Parathyroid adenoma (tissue), 2 donors: ENCODE measurements around the gene HNRNPA3.

Source experiments
- H2AFZ ChIP-seq: fragments of 300-600 bp; sonication (generic); one replicate; pipeline ENCODE4 v1.7.0; 2017; ENCODE audit warnings: antibody characterized with exemption, mild to moderate bottlenecking
- H3K27ac ChIP-seq: fragments of 300-600 bp; sonication (generic); one replicate; pipeline ENCODE4 v1.7.0; 2017
- H3K27me3 ChIP-seq: fragments of 300-600 bp; sonication (generic); one replicate; pipeline ENCODE4 v1.7.0; 2017; ENCODE audit warnings: low read length; ENCODE audit not compliant: control insufficient read depth, insufficient read depth
- H3K36me3 ChIP-seq: fragments of 300-600 bp; sonication (generic); one replicate; pipeline ENCODE4 v1.7.0; 2017; ENCODE audit warnings: low read length; ENCODE audit not compliant: control insufficient read depth, insufficient read depth
- H3K4me1 ChIP-seq: fragments of 300-600 bp; sonication (generic); one replicate; pipeline ENCODE4 v1.7.0; 2017; ENCODE audit warnings: control low read depth
- H3K4me2 ChIP-seq: fragments of 300-600 bp; sonication (generic); one replicate; pipeline ENCODE4 v1.7.0; 2017; ENCODE audit warnings: low read length
- H3K4me3 ChIP-seq: fragments of 300-600 bp; sonication (generic); one replicate; pipeline ENCODE4 v1.7.0; 2017; ENCODE audit warnings: low read depth, low read length
- H3K79me2 ChIP-seq: fragments of 300-600 bp; sonication (generic); one replicate; pipeline ENCODE4 v1.7.0; 2017; ENCODE audit warnings: control low read depth
- H3K9ac ChIP-seq: fragments of 300-600 bp; sonication (generic); one replicate; pipeline ENCODE4 v1.7.0; 2017; ENCODE audit warnings: mild to moderate bottlenecking
- H3K9me3 ChIP-seq: fragments of 300-600 bp; sonication (generic); one replicate; pipeline ENCODE4 v1.7.0; 2017; ENCODE audit warnings: low read length; ENCODE audit not compliant: control insufficient read depth
- CTCF ChIP-seq: fragments of 300-600 bp; sonication (generic); IDR thresholded peaks from one replicate; pipeline ENCODE4 v1.7.0; 2017; ENCODE audit warnings: antibody characterized with exemption, mild to moderate bottlenecking
- donor health status: primary hyperparathyroidism.

The HNRNPA3 gene

GRCh38 chr2:177247693-177248262 lies 35.2 kb downstream of the HNRNPA3 start:
- no peak for TF ChIP-seq CTCF
- Histone ChIP-seq H3K4me2 (no peak overlapping the region), H3K9me3 (no peaks in the 10 kb centered on the region), H3K9ac (no peak overlapping the region), H3K4me1 (peaks cover 15% of the 10 kb centered on the region), H3K4me3 (no peak overlapping the region), H3K27ac (no peak overlapping the region), H3K27me3 (no peaks in the 10 kb centered on the region), H3K79me2 (peaks cover 57% of the 10 kb centered on the region), H3K36me3 (no peaks in the 10 kb centered on the region), H2AFZ (no peak overlapping the region)

GRCh38 chr2:177249038-177249437 lies 36.4 kb downstream of the HNRNPA3 start:
- Histone ChIP-seq H3K79me2 (peaks cover 59% of the 10 kb centered on the region), H3K9me3 (no peaks in the 10 kb centered on the region), H2AFZ (no peak overlapping the region), H3K4me2 (no peak overlapping the region), H3K4me3 (no peak overlapping the region), H3K27ac (no peak overlapping the region), H3K9ac (no peak overlapping the region), H3K4me1 (peaks cover 7% of the 10 kb centered on the region), H3K27me3 (no peaks in the 10 kb centered on the region), H3K36me3 (no peaks in the 10 kb centered on the region)
- no peak for TF ChIP-seq CTCF

GRCh38 chr2:177250461-177250860 lies 37.9 kb downstream of the HNRNPA3 start:
- no peak overlapping the region for H3K4me3 ChIP-seq
- H3K79me2 ChIP-seq = peaks cover 65% of the 10 kb centered on the region
- H3K4me1 ChIP-seq = peaks cover 21% of the 10 kb centered on the region
- H3K9ac ChIP-seq = no peak overlapping the region
- no peaks in the 10 kb centered on the region for H3K27me3 ChIP-seq
- no peak overlapping the region for H3K4me2 ChIP-seq
- H2AFZ ChIP-seq = no peak overlapping the region
- no peaks in the 10 kb centered on the region for H3K36me3 ChIP-seq
- TF ChIP-seq CTCF = no peak
- no peaks in the 10 kb centered on the region for H3K9me3 ChIP-seq
- H3K27ac ChIP-seq = no peak overlapping the region

- H3K9ac ChIP-seq = no peak overlapping the region
- no peak overlapping the region for H3K27ac ChIP-seq
- no peaks in the 10 kb centered on the region for H3K27me3 ChIP-seq
- no peak for TF ChIP-seq CTCF
- H3K4me2 ChIP-seq = no peak overlapping the region
- no peaks in the 10 kb centered on the region for H3K9me3 ChIP-seq
- H3K4me1 ChIP-seq = peaks cover 25% of the 10 kb centered on the region
- no peak overlapping the region for H2AFZ ChIP-seq
- H3K4me3 ChIP-seq = no peak overlapping the region
- no peaks in the 10 kb centered on the region for H3K36me3 ChIP-seq
- H3K79me2 ChIP-seq = peaks cover 67% of the 10 kb centered on the region
Measured at GRCh38 chr2:177251165-177251542, 38.6 kb downstream of the HNRNPA3 start.

GRCh38 chr2:177252808-177253531 lies 40.4 kb downstream of the HNRNPA3 start:
- no peaks in the 10 kb centered on the region for H3K36me3 ChIP-seq
- no peaks in the 10 kb centered on the region for H3K27me3 ChIP-seq
- H3K4me1 ChIP-seq = peaks cover 29% of the 10 kb centered on the region
- no peak overlapping the region for H3K4me3 ChIP-seq
- H3K4me2 ChIP-seq = no peak overlapping the region
- no peaks in the 10 kb centered on the region for H3K9me3 ChIP-seq
- TF ChIP-seq CTCF = no peak
- no peak overlapping the region for H2AFZ ChIP-seq
- H3K27ac ChIP-seq = no peak overlapping the region
- H3K9ac ChIP-seq = no peak overlapping the region
- H3K79me2 ChIP-seq = peaks cover 82% of the 10 kb centered on the region
